CD4-positive, alpha-beta T cell treated with Interleukin-6 for 4 hours (primary cell): Measurements from ENCODE around the gene HSPA9.

Experiments
- DNase-seq: peaks from one replicate; pipeline ENCODE4 v3.0.0-alpha.2; 2020; ENCODE audit warnings: mixed read lengths

The HSPA9 gene

DNA sequence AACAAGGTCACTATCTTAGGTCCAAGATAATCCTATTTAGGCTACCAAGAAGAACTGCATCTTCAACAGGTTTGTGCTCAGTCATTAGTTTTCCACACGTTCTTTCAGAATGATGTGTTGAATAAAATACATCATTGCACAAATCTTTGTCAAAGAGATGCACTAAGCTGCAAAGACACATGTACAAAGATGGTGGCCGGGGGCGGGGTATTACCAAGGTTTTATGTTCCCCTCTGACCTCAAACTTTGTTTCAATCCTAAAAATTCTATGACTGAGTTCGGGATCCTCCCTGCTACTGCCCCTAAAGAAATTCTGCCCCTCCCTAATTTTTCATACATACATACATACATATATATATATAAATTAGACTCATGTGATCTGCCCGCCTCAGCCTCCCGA, 14.2 kb downstream of the HSPA9 start:
- no peak for DNase-seq

DNA sequence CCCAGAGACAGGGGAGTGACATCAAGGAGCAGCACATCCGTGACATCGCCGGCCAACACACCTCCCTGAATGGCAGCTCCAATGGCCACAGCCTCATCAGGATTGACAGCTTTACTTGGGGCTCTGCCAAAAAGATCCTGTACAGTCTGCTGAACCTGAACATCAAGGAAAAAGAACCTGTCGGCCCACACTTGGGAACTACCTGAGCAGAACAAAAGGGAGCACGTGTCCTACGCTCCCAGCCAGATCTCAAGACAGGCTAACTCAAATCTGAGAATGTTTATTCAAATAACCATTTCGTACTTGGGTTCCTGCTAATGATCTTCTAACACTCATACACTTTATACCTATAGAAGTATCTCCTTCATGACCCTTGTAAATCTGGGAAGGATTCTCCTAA, 15.3 kb downstream of the HSPA9 start:
- no peak for DNase-seq

- DNase-seq, result no peak
Observed at GRCh38 chr5:138557677-138558076, 17.5 kb downstream of the HSPA9 start.

- DNase-seq, result no peak
Observed at GRCh38 chr5:138554143-138554542, 21.1 kb downstream of the HSPA9 start.

GRCh38 chr5:138553437-138554095, 21.6 kb downstream of the HSPA9 start:
- DNase-seq, result no peak

DNA sequence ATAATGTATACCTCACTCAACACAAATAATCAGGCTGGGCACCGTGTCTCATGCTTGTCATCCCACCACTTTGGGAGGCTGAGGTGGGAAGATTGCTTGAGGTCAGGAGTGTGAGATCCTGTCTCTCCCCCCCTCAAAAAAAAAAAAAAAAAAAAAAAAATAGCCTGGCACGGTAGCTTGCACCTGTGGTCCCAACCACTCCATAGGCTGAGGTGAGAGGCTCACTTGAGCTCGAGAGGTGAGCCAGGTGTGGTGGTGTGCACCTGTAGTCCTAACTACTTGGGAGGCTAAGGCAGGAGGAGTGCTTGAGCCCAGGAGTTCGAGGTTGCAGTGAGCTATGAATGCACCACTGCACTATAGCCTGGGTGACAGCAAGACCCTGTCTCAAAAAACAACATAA, 22.5 kb downstream of the HSPA9 start:
- no peak for DNase-seq

- no peak for DNase-seq
Observed at GRCh38 chr5:138549414-138549813, 25.8 kb downstream of the HSPA9 start.

- DNase-seq, result no peak
Observed at GRCh38 chr5:138545919-138546562, 29.2 kb downstream of the HSPA9 start.

- no peak for DNase-seq
Observed at GRCh38 chr5:138544181-138545134, 30.7 kb downstream of the HSPA9 start.

DNA sequence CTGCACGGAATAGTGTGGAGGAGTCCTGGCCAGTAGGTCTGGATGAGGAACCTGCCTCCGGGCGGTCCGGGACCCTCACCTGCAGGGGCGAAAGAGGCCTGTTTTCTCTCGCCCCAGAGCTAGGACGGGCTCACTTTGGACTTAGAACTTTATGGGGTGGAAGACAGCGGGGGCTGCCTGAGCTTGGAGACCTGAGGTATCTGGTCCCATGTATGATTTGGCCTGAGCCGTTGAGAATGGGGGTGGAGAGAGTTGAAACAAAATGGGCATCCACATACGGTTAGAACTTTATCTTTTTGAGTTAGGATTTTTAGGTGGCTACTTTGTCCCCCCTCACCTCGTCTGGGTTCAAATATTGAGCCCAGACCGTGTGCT, 31.5 kb downstream of the HSPA9 start:
- no peak for DNase-seq

GRCh38 chr5:138542956-138543729, 32.1 kb downstream of the HSPA9 start, which contains the start of gene ETF1:
Gene ETF1, minus strand, starts transcription at chr5:138543236. Its CDS starts 318 bp downstream, at chr5:138542918.
- peak; percentile 99 for DNase-seq

DNA sequence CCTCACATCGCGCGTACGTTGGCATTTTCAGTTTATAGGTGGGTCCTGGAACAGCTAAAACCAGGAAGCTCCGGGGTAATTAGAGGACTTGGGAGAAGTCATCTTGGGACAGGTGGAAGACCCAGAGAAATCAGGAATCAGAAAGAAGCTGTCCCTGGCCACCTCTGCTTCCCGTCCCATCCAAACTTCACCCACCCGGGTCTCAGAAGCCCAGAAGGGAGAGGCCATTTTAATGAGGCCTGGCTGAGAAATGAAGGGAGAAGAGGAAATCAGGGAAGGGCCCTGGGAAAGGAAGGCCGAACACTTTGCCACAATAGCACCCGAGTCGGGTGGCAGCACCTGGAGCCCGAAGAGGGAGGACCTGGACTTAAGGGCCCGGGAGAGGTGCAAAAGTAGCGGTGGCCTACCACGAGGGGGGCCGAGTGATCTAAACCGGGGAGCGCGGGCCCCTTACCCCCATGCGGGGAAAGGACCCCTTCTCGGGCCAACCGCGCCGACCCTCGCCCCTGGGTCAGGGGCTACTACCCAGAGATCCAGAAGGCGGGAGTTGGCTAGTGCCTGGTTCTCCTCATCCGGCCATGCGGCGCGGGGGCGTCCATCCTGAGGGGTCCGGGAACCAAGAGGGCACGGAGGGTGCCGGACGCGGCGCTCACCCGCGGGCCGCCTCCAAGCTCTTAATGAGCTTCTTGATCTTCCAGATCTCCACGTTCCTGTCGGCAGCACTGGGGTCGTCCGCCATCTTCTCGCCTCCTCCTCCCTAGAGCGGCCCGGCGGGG, 32.8 kb downstream of the HSPA9 start:
- DNase-seq, result peak; percentile 21

GRCh38 chr5:138541511-138542179, 33.6 kb downstream of the HSPA9 start:
- no peak for DNase-seq

- DNase-seq, result no peak
Observed at GRCh38 chr5:138539791-138540190, 35.4 kb downstream of the HSPA9 start.

DNA sequence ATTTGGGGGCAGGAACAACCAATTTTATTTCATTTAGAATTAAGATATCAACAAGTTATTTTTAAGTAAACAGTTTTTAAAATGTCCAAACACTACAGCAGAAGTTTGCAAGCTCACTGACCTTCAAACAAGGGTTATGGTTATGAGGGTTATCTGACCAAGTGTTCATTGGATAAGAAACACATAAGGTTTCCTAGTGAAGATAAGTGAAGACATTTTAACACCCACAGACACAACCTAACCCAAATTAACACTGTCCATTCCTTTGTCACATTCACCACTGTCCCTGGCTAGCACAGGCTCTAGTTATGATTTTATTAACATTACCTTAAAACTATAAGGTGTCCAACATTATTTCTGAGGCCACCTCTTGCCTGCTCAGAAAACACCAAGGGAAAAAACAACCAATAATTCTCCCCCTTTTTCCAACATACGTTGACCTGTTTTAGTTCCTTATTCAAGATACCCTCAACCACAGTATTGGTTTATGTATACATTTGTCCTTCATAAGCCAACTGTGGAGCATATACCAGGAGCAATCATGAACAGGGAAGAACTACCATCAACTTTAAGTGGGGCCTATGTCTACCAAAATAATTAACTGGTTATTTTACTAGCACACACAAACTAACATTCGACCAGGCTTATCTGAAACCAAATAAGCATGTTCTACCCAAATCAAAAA, 36.1 kb downstream of the HSPA9 start:
- DNase-seq, result no peak

GRCh38 chr5:138536665-138537315, 38.4 kb downstream of the HSPA9 start:
- DNase-seq, result no peak

GRCh38 chr5:138536215-138536614, 39.0 kb downstream of the HSPA9 start:
- no peak for DNase-seq

GRCh38 chr5:138533973-138534941, 40.9 kb downstream of the HSPA9 start:
- no peak for DNase-seq

GRCh38 chr5:138529812-138530211, 45.4 kb downstream of the HSPA9 start:
- no peak for DNase-seq
